Neural cell (in vitro differentiated cells): ENCODE measurements around the gene SDC3. TPM values are rescaled to one million over a fixed set of nuclear protein-coding genes. Genes with fewer than 3 reads are reported as not detected.

Experiments used
- H2AFZ ChIP-seq: fragments of 200-600, 300-800 bp; sonication (generic), shearing (Covaris generic); 2 replicates; pipeline ENCODE4 v1.6.0; 2014; ENCODE audit warnings: low read depth, mild to moderate bottlenecking, antibody characterized with exemption, low read length, moderate library complexity
- H3F3A ChIP-seq: fragments of 200-600 bp; shearing (Covaris generic); 2 replicates; pipeline ENCODE4 v1.6.1; 2016; ENCODE audit warnings: mild to moderate bottlenecking, moderate library complexity, mixed read lengths, antibody characterized with exemption, low read length; ENCODE audit not compliant: insufficient read depth, poor library complexity, severe bottlenecking
- H3K27ac ChIP-seq: fragments of 200-600, 300-800 bp; sonication (generic), shearing (Covaris generic); 2 replicates; pipeline ENCODE4 v1.5.1; 2014; ENCODE audit warnings: mild to moderate bottlenecking, low read length, moderate library complexity
- H3K27me3 ChIP-seq: fragments of 300-800, 200-600 bp; sonication (generic), shearing (Covaris generic); 2 replicates; pipeline ENCODE4 v1.6.0; 2014; ENCODE audit warnings: mild to moderate bottlenecking, low read depth, low read length, moderate library complexity; ENCODE audit not compliant: insufficient read depth
- H3K36me3 ChIP-seq: fragments of 300-800, 200-600 bp; sonication (generic), shearing (Covaris generic); 2 replicates; pipeline ENCODE4 v1.5.1; 2014; ENCODE audit warnings: mild to moderate bottlenecking, antibody characterized with exemption, low read length, moderate library complexity; ENCODE audit not compliant: insufficient read depth
- H3K4me2 ChIP-seq: fragments of 300-800, 200-600 bp; sonication (generic), shearing (Covaris generic); 2 replicates; pipeline ENCODE4 v1.6.0; 2014; ENCODE audit warnings: mild to moderate bottlenecking, low read length
- H3K4me3 ChIP-seq: fragments of 300-800, 200-600 bp; sonication (generic), shearing (Covaris generic); 2 replicates; pipeline ENCODE4 v1.5.1; 2014; ENCODE audit warnings: mild to moderate bottlenecking, low read length, moderate library complexity
- H3K79me2 ChIP-seq: fragments of 200-600 bp; shearing (Covaris generic); replicated peaks from 2 replicates; pipeline ENCODE4 v1.6.0; 2014; ENCODE audit warnings: mild to moderate bottlenecking, low read length, moderate library complexity; ENCODE audit not compliant: insufficient read depth
- H3K9ac ChIP-seq: fragments of 300-800, 200-600 bp; sonication (generic), shearing (Covaris generic); 2 replicates; pipeline ENCODE4 v1.6.1; 2016; ENCODE audit warnings: mild to moderate bottlenecking, low read length, mixed read lengths
- H3K9me2 ChIP-seq: fragments of 200-600 bp; shearing (Covaris generic); 2 replicates; pipeline ENCODE4 v1.6.1; 2016; ENCODE audit warnings: mild to moderate bottlenecking, low read length, mixed read lengths; ENCODE audit not compliant: insufficient read depth
- H3K9me3 ChIP-seq: fragments of 200-600, 300-800 bp; sonication (generic), shearing (Covaris generic); 2 replicates; pipeline ENCODE4 v1.6.1; 2016; ENCODE audit warnings: mild to moderate bottlenecking, mixed run types, low read length, moderate library complexity, mixed read lengths
- H4K20me1 ChIP-seq: fragments of 200-600 bp; shearing (Covaris generic); 2 replicates; pipeline ENCODE4 v1.6.1; 2016; ENCODE audit warnings: mild to moderate bottlenecking, mixed run types; ENCODE audit not compliant: insufficient read depth
- CTCF ChIP-seq: fragments of 450-650 bp; IDR thresholded peaks from 2 replicates; pipeline ENCODE4 v1.5.1; 2014; ENCODE audit warnings: antibody characterized with exemption, mild to moderate bottlenecking, moderate library complexity; ENCODE audit not compliant: poor library complexity, severe bottlenecking
- EP300 ChIP-seq: fragments of 450-650 bp; conservative IDR thresholded peaks from 2 replicates; pipeline ENCODE4 v1.6.1; 2014; ENCODE audit warnings: antibody characterized with exemption, mild to moderate bottlenecking, moderate library complexity; ENCODE audit not compliant: poor library complexity, severe bottlenecking
- EZH2 ChIP-seq: fragments of 200-600, 300-800 bp; shearing (Covaris generic), sonication (generic); IDR thresholded peaks from 2 replicates; pipeline ENCODE4 v1.6.1; 2014; ENCODE audit warnings: antibody characterized with exemption, low read length, borderline replicate concordance, mild to moderate bottlenecking; ENCODE audit not compliant: insufficient read depth, poor library complexity, severe bottlenecking
- MXI1 ChIP-seq: fragments of 450-650 bp; conservative IDR thresholded peaks from 2 replicates; pipeline ENCODE4 v1.6.1; 2014; ENCODE audit warnings: antibody characterized with exemption, mild to moderate bottlenecking; ENCODE audit not compliant: poor library complexity, severe bottlenecking
- POLR2AphosphoS5 ChIP-seq: IDR thresholded peaks from 2 replicates; pipeline ENCODE4 v1.6.1; 2012
- RAD21 ChIP-seq: fragments of 450-650 bp; conservative IDR thresholded peaks from 2 replicates; pipeline ENCODE4 v1.6.1; 2014; ENCODE audit warnings: antibody characterized with exemption, mild to moderate bottlenecking, moderate library complexity
- REST ChIP-seq: IDR thresholded peaks from 2 replicates; pipeline ENCODE4 v1.6.1; 2012; ENCODE audit warnings: borderline replicate concordance
- SMC3 ChIP-seq: fragments of 450-650 bp; conservative IDR thresholded peaks from 2 replicates; pipeline ENCODE4 v1.6.1; 2014; ENCODE audit warnings: antibody characterized with exemption, mild to moderate bottlenecking, moderate library complexity; ENCODE audit not compliant: poor library complexity
- TAF1 ChIP-seq: IDR thresholded peaks from 2 replicates; pipeline ENCODE4 v1.6.1; 2012; ENCODE audit warnings: low read depth
- polyA plus RNA-seq: library from polyadenylated mRNA; depleted of rRNA; stranded (reverse); fragments of >200 nt; gene quantifications from 2 replicates; pipeline ENCODE4 v1.2.3, GENCODE V29; 2014

Gene SDC3
- polyA plus RNA-seq, 1 donor from 2014 or later: 55.2 TPM

GRCh38 chr1:30933874-30934252, 25.3 kb upstream of the SDC3 start:
- H3K9me2 ChIP-seq: no peaks in the 10 kb centered on the region
- no peak overlapping the region for H3K27ac ChIP-seq
- H4K20me1 ChIP-seq: no peaks in the 10 kb centered on the region
- no peaks in the 10 kb centered on the region for H3K27me3 ChIP-seq
- H2AFZ ChIP-seq: no peak overlapping the region
- no peak overlapping the region for H3K4me3 ChIP-seq
- no peak overlapping the region for H3K4me2 ChIP-seq
- no peak overlapping the region for H3K9ac ChIP-seq
- TF ChIP-seq MXI1 (no peak), EZH2 (no peak), RAD21 (no peak), SMC3 (no peak), TAF1 (no peak), CTCF (no peak), EP300 (no peak), POLR2AphosphoS5 (no peak), REST (no peak)
- H3K79me2 ChIP-seq: no peaks in the 10 kb centered on the region
- H3F3A ChIP-seq: no peaks in the 10 kb centered on the region
- peaks cover 5% of the 10 kb centered on the region for H3K36me3 ChIP-seq
- no peaks in the 10 kb centered on the region for H3K9me3 ChIP-seq

GRCh38 chr1:30930631-30931173, 22.1 kb upstream of the SDC3 start:
- H3K9ac ChIP-seq: no peak overlapping the region
- TF ChIP-seq MXI1: no peak
- no peak for TF ChIP-seq POLR2AphosphoS5
- TF ChIP-seq EZH2: no peak
- no peak for TF ChIP-seq SMC3
- no peak for TF ChIP-seq TAF1
- TF ChIP-seq RAD21: no peak
- no peak for TF ChIP-seq EP300
- no peak for TF ChIP-seq CTCF
- TF ChIP-seq REST: no peak
- H3K79me2 ChIP-seq: no peaks in the 10 kb centered on the region
- no peak overlapping the region for H2AFZ ChIP-seq
- H3K9me2 ChIP-seq: no peaks in the 10 kb centered on the region
- no peaks in the 10 kb centered on the region for H3K9me3 ChIP-seq
- H3K27me3 ChIP-seq: no peaks in the 10 kb centered on the region
- no peaks in the 10 kb centered on the region for H4K20me1 ChIP-seq
- peaks cover 5% of the 10 kb centered on the region for H3K36me3 ChIP-seq
- no peak overlapping the region for H3K4me2 ChIP-seq
- no peak overlapping the region for H3K4me3 ChIP-seq
- no peaks in the 10 kb centered on the region for H3F3A ChIP-seq
- no peak overlapping the region for H3K27ac ChIP-seq
